Lung (tissue), 12 donors: ENCODE results near the gene TMPRSS13. TPM values are rescaled to one million over a fixed set of nuclear protein-coding genes. Genes with fewer than 3 reads are reported as not detected.

Experiments used
- ATAC-seq: fragments of 200-7000 bp; cut with Tn5 transposase; one replicate; pipeline ENCODE4 v1.9.1; 2020; ENCODE audit warnings: moderate number of reproducible peaks; ENCODE audit not compliant: insufficient read depth, low FRiP score
- DNase-seq, 3 donors: peaks; one replicate each; pipeline ENCODE4 v3.0.0-alpha.2; 2013 to 2017
- H3K27ac ChIP-seq, 2 donors: one replicate each; pipeline ENCODE4 v1.5.1; 2013; ENCODE audit warnings: mild to moderate bottlenecking in 2 of 2, moderate library complexity in 2 of 2, control low read depth in 1 of 2, inconsistent platforms in 1 of 2, low read depth in 1 of 2, low read length in 1 of 2
- H3K27me3 ChIP-seq, 3 donors: one replicate each; pipeline ENCODE4 v1.5.1; 2013; ENCODE audit warnings: low read length in 2 of 3; ENCODE audit not compliant: control insufficient read depth in 3 of 3, insufficient read depth in 3 of 3
- H3K36me3 ChIP-seq, 4 donors: one replicate each; pipeline ENCODE4 v1.5.1; 2013; ENCODE audit warnings: low read length in 4 of 4, mild to moderate bottlenecking in 1 of 4, moderate library complexity in 1 of 4; ENCODE audit not compliant: control insufficient read depth in 4 of 4, insufficient read depth in 4 of 4
- H3K4me1 ChIP-seq, 5 donors: one replicate each; pipeline ENCODE4 v1.5.1; 2013; ENCODE audit warnings: low read length in 5 of 5, mild to moderate bottlenecking in 2 of 5, moderate library complexity in 1 of 5; ENCODE audit not compliant: control insufficient read depth in 5 of 5, insufficient read depth in 5 of 5
- H3K4me3 ChIP-seq: one replicate; pipeline ENCODE4 v1.5.1; 2013; ENCODE audit warnings: mild to moderate bottlenecking, control low read depth, moderate library complexity
- H3K9ac ChIP-seq, 2 donors: one replicate each; pipeline ENCODE4 v1.5.1; 2013; ENCODE audit warnings: low read length in 2 of 2, control low read depth in 1 of 2; ENCODE audit not compliant: insufficient read depth in 1 of 2
- H3K9me3 ChIP-seq, 4 donors: one replicate each; pipeline ENCODE4 v1.5.1; 2013; ENCODE audit warnings: low read length in 3 of 4, mild to moderate bottlenecking in 1 of 4, moderate library complexity in 1 of 4; ENCODE audit not compliant: control insufficient read depth in 4 of 4, insufficient read depth in 3 of 4
- WGBS, 2 donors: extraction: QIAGEN DNeasy Blood & Tissue Kit; methylation state at CpG; one replicate each; pipeline ENCODE4 v1.1.7; 2013; 5-methylcytosine and 5-hydroxymethylcytosine counted together
- polyA plus RNA-seq, 2 donors: library from polyadenylated mRNA; stranded (reverse); fragments of 200-250 nt; gene quantifications; one replicate each; pipeline ENCODE4 v1.2.1, GENCODE V29; 2013
- total RNA-seq, 2 donors: library from RNA; depleted of rRNA in 1 of 2; stranded (reverse); fragments of >200 nt in 1 of 2; gene quantifications; one replicate each; pipeline ENCODE4 v1.2.1, GENCODE V29; 2014 to 2021
- TF ChIP-seq, protein P1 (sequence below): IDR thresholded peaks from 2 replicates; pipeline ENCODE4 v1.5.1; 2012; ENCODE audit warnings: mild to moderate bottlenecking; ENCODE audit errors: control extremely low read depth, extremely low read depth
- donor health status: control.
- donor health status: control.
- donor health status: Bipolar disorder and iron deficiency.
- donor health status: healthy.
- donor health status: DM: yes; HTN: yes; CAD: no.

Gene TMPRSS13
- total and polyA plus RNA-seq, 4 donors: 5.8 to 9.4 (median 9.2) TPM

DNA sequence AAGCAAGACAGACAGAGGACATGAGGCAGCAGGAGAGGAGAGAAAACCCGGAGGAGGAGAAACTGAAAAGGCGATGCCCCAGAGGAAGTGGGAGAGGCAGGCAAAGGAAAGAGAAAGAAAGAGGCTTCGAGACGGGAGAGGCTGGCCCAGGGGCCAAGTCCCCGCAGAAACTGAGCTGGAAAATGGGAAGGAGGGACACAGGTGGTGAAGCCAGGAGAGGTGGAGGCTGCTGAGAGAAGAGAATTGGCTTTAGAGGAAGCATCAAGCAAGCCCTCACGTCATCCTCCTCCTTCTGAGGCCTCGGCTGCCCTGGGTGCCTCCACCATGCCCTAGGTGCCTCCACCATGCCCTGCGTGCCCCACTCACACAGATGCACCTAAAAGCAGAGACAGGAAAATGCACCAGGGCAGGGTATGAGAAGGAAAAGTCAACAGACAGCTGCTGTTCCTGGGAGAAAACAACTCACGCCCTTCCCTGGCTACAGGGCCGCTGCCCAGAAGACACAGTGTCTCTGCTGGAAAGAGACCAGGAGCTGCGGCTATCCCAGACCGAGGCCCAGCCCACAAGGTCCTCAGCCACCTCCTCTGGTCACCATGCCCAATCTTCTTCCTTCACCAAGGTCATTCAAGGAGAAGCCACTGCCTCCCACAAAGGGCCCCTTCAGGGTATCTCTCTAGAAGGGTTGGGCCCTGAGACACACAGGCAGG, 67.0 kb downstream of the TMPRSS13 start:
- peaks cover 4 to 52% (median 25%) of the 10 kb centered on the region in 5 donors for H3K4me1 ChIP-seq
- TF ChIP-seq, protein P1, sequence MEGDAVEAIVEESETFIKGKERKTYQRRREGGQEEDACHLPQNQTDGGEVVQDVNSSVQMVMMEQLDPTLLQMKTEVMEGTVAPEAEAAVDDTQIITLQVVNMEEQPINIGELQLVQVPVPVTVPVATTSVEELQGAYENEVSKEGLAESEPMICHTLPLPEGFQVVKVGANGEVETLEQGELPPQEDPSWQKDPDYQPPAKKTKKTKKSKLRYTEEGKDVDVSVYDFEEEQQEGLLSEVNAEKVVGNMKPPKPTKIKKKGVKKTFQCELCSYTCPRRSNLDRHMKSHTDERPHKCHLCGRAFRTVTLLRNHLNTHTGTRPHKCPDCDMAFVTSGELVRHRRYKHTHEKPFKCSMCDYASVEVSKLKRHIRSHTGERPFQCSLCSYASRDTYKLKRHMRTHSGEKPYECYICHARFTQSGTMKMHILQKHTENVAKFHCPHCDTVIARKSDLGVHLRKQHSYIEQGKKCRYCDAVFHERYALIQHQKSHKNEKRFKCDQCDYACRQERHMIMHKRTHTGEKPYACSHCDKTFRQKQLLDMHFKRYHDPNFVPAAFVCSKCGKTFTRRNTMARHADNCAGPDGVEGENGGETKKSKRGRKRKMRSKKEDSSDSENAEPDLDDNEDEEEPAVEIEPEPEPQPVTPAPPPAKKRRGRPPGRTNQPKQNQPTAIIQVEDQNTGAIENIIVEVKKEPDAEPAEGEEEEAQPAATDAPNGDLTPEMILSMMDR: no peak
- no peaks in the 10 kb centered on the region for H3K27me3 ChIP-seq
- no peaks in the 10 kb centered on the region for H3K36me3 ChIP-seq
- H3K9me3 ChIP-seq: no peaks in the 10 kb centered on the region
- peak overlapping the region; percentile 64 to 92 for H3K27ac ChIP-seq
- ATAC-seq (no peak), DNase-seq (no peak)
- no peak overlapping the region for H3K4me3 ChIP-seq
- peak overlapping the region in 1 of 2 donors; percentile 51 for H3K9ac ChIP-seq
- 53 to 54% methylated on average over 12 of the region's 12 CpGs for WGBS, 2 donors

DNA sequence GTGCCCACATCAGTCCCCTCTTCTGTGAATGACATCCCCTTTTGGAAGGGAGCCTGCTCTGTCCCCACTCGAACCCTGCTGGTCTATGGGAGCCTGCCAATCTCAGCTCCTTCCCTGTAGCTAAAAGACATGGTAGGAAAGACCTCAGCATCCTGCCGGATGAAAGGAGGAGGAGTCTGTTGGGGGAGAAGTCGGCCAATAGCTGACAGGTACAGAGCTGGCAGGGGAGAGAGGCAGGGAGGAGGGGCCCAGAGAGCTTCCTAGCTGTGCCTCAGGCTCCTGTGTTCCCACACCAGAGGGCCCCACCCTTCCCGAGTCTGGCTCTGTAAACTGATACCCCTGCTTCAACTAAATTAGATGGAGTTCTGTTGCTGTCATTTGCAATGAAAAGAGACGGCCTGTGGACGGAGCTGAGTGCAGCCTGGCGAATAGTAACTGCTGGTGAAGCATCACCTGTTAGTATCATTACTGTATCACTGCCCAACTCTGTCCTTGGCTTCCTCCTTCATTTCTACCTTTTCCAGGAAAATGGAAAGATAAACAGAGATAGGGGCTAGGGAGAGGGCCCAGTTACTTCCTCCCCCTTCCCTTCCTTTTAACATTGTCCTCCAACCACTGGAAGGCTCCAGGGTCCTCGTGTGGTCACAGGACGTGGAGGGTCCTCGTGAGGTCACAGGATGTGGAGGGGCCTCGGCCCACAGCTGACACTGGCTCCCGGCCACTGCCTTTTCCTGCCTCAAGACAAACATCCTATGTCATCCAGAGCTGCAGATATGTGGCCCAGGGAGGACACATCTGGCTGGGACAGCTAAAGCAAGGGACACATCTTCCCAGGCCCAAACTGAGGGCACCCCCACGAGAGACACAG, 67.8 kb downstream of the TMPRSS13 start:
- no peaks in the 10 kb centered on the region for H3K9me3 ChIP-seq
- DNase-seq (peak; percentile 61 to 86 (median 69)), ATAC-seq (peak; percentile 27)
- H3K4me1 ChIP-seq: peaks cover 4 to 60% (median 25%) of the 10 kb centered on the region in 5 donors
- TF ChIP-seq, protein P1: no peak
- no peaks in the 10 kb centered on the region for H3K36me3 ChIP-seq
- H3K9ac ChIP-seq: peak overlapping the region in 1 of 2 donors; percentile 51
- no peaks in the 10 kb centered on the region for H3K27me3 ChIP-seq
- peak overlapping the region; percentile 64 to 92 for H3K27ac ChIP-seq
- 37 to 49% methylated on average over 13 of the region's 13 CpGs for WGBS, 2 donors
- H3K4me3 ChIP-seq: no peak overlapping the region

DNA sequence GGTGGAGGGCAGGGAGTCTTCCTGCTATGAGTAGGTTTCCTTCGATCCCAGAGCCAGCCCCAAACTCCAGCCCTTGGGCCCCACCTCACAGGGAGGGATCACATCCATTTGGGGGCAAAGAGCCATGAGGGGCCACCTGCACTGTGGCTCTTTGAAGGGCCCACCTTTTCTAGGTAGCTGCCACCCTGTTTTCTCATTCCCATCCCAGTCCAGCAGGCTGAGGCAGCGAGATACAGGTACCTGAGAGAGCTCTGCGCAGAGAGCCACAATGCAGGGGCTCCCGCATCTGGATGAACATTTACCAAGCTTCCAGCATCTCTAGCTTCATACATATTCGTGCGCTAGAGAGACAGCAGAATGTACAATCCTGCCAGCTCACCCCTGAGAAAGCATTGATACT, 69.1 kb downstream of the TMPRSS13 start:
- DNase-seq: no peak
- Histone ChIP-seq H3K27ac (peak overlapping the region; percentile 17 to 57), H3K9me3 (no peaks in the 10 kb centered on the region), H3K27me3 (no peaks in the 10 kb centered on the region), H3K4me3 (no peak overlapping the region), H3K36me3 (no peaks in the 10 kb centered on the region), H3K4me1 (peaks cover 4 to 72% (median 37%) of the 10 kb centered on the region in 5 donors), H3K9ac (no peak overlapping the region)
- WGBS, 2 donors: 75 to 87% methylated on average over 6 of the region's 6 CpGs
- ATAC-seq: no peak
- TF ChIP-seq, protein P1: no peak
